Measurements from ENCODE around the gene TLE5. TPM values are rescaled to one million over a fixed set of nuclear protein-coding genes. Genes with fewer than 3 reads are reported as not detected.
A peak's percentile ranks its signal among the peaks of the same experiment; 100 is the strongest.

TLE5 gene
- total RNA-seq, 3 donors from 2014 or later: 329 to 407 (median 397) TPM

DNA sequence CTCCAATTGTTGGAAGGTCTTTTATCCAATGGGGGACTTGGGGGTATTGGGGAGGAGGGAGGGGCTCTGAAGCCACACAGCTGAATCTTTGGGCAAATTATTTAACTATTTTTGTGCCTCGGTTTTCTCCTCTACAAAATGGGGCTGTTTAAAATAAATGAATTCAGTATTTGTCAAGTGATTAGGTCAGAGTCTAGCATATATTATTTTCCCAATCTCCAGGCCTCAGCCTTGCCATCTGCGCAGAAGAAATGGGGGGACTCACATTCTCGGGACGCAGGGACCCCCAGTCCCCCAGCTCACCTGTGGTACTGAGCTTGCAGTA, 1.5 kb downstream of the TLE5 start:
- Histone ChIP-seq H3K27ac (peak overlapping the region; percentile 95 to 100), H3K36me3 (no peaks in the 10 kb centered on the region), H3K4me1 (peaks cover 11 to 29% of the 10 kb centered on the region in 2 donors), H3K27me3 (no peaks in the 10 kb centered on the region), H3K9me3 (no peaks in the 10 kb centered on the region), H3K4me3 (peak overlapping the region; percentile 85 to 92 (median 90))
- TF ChIP-seq POLR2A (IDR thresholded peaks at IDR 0.05): no peak
- TF ChIP-seq POLR2AphosphoS5 (IDR thresholded peaks at IDR 0.05): no peak
- TF ChIP-seq, protein P1, sequence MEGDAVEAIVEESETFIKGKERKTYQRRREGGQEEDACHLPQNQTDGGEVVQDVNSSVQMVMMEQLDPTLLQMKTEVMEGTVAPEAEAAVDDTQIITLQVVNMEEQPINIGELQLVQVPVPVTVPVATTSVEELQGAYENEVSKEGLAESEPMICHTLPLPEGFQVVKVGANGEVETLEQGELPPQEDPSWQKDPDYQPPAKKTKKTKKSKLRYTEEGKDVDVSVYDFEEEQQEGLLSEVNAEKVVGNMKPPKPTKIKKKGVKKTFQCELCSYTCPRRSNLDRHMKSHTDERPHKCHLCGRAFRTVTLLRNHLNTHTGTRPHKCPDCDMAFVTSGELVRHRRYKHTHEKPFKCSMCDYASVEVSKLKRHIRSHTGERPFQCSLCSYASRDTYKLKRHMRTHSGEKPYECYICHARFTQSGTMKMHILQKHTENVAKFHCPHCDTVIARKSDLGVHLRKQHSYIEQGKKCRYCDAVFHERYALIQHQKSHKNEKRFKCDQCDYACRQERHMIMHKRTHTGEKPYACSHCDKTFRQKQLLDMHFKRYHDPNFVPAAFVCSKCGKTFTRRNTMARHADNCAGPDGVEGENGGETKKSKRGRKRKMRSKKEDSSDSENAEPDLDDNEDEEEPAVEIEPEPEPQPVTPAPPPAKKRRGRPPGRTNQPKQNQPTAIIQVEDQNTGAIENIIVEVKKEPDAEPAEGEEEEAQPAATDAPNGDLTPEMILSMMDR (IDR thresholded peaks at IDR 0.05): no peak
- intact Hi-C loops (cut with DNase I; ENCODE audit: low total_unique reads): no loop called here
- no peak for DNase-seq (ENCODE audit: low spot score in 2 of 2)

DNA sequence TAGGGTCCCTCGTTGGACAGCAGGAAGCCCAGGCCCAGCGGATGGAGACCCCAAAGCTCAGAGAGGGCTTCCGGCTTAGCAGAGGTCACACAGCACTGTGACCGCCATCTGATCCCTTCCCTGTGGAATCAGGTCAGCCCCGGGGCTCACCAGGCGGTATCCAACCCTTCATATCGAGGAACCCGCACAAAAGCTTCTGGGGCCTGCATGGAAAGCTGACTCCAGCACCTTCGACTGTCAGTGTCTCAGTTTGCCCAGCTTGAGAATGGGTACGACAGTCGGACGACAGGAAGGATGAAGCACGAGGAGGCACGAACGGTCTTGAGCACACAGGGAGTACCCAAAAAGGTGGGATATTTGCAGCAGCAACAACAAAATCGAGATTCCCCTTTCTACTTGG, 2.6 kb downstream of the TLE5 start:
- H3K27ac ChIP-seq: peak overlapping the region; percentile 25 to 44
- no peaks in the 10 kb centered on the region for H3K9me3 ChIP-seq
- intact Hi-C loops (cut with DNase I; ENCODE audit: low total_unique reads): no loop called here
- H3K4me3 ChIP-seq: no peak overlapping the region
- H3K27me3 ChIP-seq: no peaks in the 10 kb centered on the region
- no peak for DNase-seq (ENCODE audit: low spot score in 2 of 2)
- no peaks in the 10 kb centered on the region for H3K36me3 ChIP-seq
- H3K4me1 ChIP-seq: peaks cover 11 to 41% of the 10 kb centered on the region in 2 donors
- TF ChIP-seq POLR2AphosphoS5 (IDR thresholded peaks at IDR 0.05) (no peak), POLR2A (IDR thresholded peaks at IDR 0.05) (no peak)
- TF ChIP-seq, protein P1 (IDR thresholded peaks at IDR 0.05): no peak

DNA sequence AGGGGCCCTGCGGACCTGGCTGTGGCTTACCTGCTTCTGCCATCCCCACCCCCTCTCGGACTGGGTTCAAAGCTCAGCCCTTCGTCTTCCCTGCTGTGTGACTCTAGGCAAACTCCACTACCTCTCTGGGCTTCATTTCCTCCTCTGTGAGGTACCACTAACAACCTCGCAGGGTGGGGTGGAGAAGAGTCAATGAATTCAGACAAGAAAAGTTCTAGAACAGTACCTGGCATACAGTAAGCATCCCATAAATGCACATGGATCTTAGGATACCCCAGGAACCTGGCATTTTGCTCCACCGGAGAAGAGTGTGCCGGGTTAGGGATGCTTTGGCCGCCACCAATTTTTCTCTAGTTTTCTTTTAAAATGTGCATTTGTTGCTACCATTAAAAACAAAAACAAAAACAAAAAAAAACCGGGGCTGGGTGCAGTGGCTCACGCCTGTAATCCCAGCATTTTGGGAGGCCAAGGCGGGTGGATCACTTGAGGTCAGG, 3.4 kb downstream of the TLE5 start:
- Histone ChIP-seq H3K27ac (peak overlapping the region; percentile 87 to 93), H3K27me3 (no peaks in the 10 kb centered on the region), H3K4me1 (peaks cover 11 to 47% of the 10 kb centered on the region in 2 donors), H3K36me3 (no peaks in the 10 kb centered on the region), H3K9me3 (no peaks in the 10 kb centered on the region), H3K4me3 (no peak overlapping the region)
- TF ChIP-seq, protein P1 (IDR thresholded peaks at IDR 0.05): no peak
- TF ChIP-seq POLR2A (IDR thresholded peaks at IDR 0.05): no peak
- TF ChIP-seq POLR2AphosphoS5 (IDR thresholded peaks at IDR 0.05): no peak
- no peak for DNase-seq (ENCODE audit: low spot score in 2 of 2)
- intact Hi-C loops (cut with DNase I; ENCODE audit: low total_unique reads): no loop called here

DNA sequence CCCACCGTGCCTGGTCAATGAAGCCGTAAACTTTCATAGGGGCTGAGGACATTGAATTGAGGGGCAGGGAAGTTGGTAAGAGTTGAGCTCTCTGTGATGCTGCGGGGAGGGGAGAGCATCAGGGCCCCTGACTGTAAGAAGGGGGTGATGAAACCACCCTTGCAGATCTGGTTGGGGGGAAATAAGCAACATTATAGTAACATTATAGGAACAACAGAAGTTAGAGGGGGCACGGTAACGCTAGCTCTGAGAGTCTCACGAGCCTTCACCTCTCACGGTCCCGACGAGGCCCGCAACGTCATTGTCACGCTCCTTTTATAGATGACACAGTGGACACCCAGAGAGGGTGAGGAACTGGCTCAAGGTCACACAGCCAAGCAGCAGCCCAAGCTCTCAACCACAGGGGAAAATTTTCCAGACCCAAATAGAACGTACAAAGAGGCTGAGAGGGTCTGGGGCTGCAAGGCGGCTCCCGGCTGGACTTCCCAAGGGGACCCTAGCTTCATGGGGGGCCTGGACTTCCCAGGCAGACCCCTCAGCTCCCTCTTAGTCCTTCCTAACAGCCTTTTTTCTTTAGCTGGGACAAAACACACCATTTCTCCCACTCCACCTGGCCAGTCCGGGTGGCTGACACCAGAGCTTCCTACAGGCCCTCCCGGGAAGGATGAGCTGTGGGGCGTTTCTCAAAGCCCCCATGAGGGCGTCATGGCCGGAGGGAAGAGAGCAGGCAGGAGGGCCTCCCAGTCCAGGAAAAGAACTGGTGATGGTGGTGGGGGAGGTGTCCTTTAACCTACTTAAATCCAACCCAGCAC, 4.1 kb downstream of the TLE5 start:
- intact Hi-C loops (cut with DNase I; ENCODE audit: low total_unique reads): no loop called here
- Histone ChIP-seq H3K36me3 (no peaks in the 10 kb centered on the region), H3K27me3 (no peaks in the 10 kb centered on the region), H3K9me3 (no peaks in the 10 kb centered on the region), H3K4me1 (peaks cover 11 to 47% of the 10 kb centered on the region in 2 donors), H3K27ac (peak overlapping the region; percentile 87 to 93), H3K4me3 (peak overlapping the region in 1 of 3 donors; percentile 46)
- TF ChIP-seq, protein P1 (IDR thresholded peaks at IDR 0.05): no peak
- TF ChIP-seq POLR2A (IDR thresholded peaks at IDR 0.05): no peak
- TF ChIP-seq POLR2AphosphoS5 (IDR thresholded peaks at IDR 0.05): no peak
- DNase-seq (ENCODE audit: low spot score in 2 of 2): no peak

DNA sequence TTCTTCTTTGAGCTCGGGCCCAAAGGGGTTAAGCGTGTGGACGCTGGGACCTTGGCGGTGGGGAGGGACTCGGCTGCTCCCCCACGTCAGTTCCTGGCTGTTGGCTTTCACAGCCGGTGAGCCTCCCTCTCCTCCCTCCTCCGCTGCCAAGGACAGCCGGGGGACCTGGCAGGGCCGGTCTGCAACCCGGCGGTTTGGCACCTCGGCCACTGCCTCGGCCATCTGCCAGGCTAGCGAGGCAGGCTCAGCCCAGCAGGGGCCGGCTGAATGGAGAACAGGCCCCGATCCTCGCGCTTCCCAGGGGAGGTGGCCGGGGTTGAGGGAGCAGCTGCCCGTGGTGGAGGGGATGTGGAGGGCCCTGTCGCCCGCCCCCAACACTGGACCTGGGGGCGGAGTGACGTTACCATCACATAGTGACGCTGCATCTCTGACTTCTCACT, 5.0 kb downstream of the TLE5 start:
- intact Hi-C loops (cut with DNase I; ENCODE audit: low total_unique reads): no loop called here
- no peaks in the 10 kb centered on the region for H3K27me3 ChIP-seq
- H3K36me3 ChIP-seq: no peaks in the 10 kb centered on the region
- peak overlapping the region; percentile 87 to 93 for H3K27ac ChIP-seq
- no peaks in the 10 kb centered on the region for H3K9me3 ChIP-seq
- H3K4me1 ChIP-seq: peaks cover 11 to 44% of the 10 kb centered on the region in 2 donors
- peak overlapping the region in 2 of 3 donors; percentile 24 to 46 for H3K4me3 ChIP-seq
- DNase-seq (ENCODE audit: low spot score in 2 of 2): peak; percentile 92 to 95
- TF ChIP-seq POLR2AphosphoS5 (IDR thresholded peaks at IDR 0.05) (peak; percentile 76 to 85 (median 79)), POLR2A (IDR thresholded peaks at IDR 0.05) (no peak)
- TF ChIP-seq, protein P1 (IDR thresholded peaks at IDR 0.05): peak in 1 of 3 donors; percentile 19
